B cell (primary cell): ENCODE measurements around the gene RAD51B. TPM values are rescaled to one million over a fixed set of nuclear protein-coding genes. Genes with fewer than 3 reads are reported as not detected.

Experiments
- ATAC-seq: fragments of 200-7000 bp; cut with Tn5 transposase; one replicate; pipeline ENCODE4 v1.10.0; 2021; ENCODE audit warnings: low read depth, mild to moderate bottlenecking, moderate number of reproducible peaks, moderate library complexity
- CTCF ChIA-PET: fragments of 350-600 bp; sonication (Branson Sonifier 250); formaldehyde crosslinking; loops from one replicate; lab custom pipeline; 2021; ENCODE audit warnings: antibody characterized with exemption, inconsistent platforms; lab: Charles Lee
- POLR2A ChIA-PET: fragments of 350-600 bp; sonication (Branson Sonifier 250); formaldehyde crosslinking; loops from one replicate; lab custom pipeline; 2021; ENCODE audit warnings: antibody characterized with exemption; lab: Charles Lee
- DNase-seq: peaks from one replicate; pipeline ENCODE4 v3.0.0; 2013
- H2AFZ ChIP-seq: 2 replicates; pipeline ENCODE4 v1.6.1; 2012; ENCODE audit warnings: mild to moderate bottlenecking, low read depth, low read length; ENCODE audit not compliant: insufficient read depth, poor library complexity, severe bottlenecking
- H3K27ac ChIP-seq, 2 donors: 1 replicate in 1 of 2; 2 replicates in 1 of 2; pipeline ENCODE4 v1.5.1; 2012 to 2013; ENCODE audit warnings: low read length in 2 of 2, mild to moderate bottlenecking in 2 of 2, moderate library complexity in 1 of 2
- H3K27me3 ChIP-seq, 4 experiments: fragments of 200-600 bp in 1 of 4; sonication (generic) in 1 of 4; replicated peaks in 1 of 4; 1 replicate in 2 of 4; 2 replicates in 2 of 4; pipeline versions ENCODE4 v1.6.1 to v1.7.0; 2013 to 2016; ENCODE audit warnings: low read length in 3 of 4, mild to moderate bottlenecking in 2 of 4, mixed read lengths in 1 of 4, moderate library complexity in 1 of 4; ENCODE audit not compliant: insufficient read depth in 4 of 4, control insufficient read depth in 3 of 4; ENCODE audit errors: control extremely low read depth in 1 of 4
- H3K36me3 ChIP-seq, 2 experiments: replicated peaks in 1 of 2; 1 replicate in 1 of 2; 2 replicates in 1 of 2; pipeline versions ENCODE4 v1.6.1 to v1.7.1; 2013; ENCODE audit warnings: low read length in 1 of 2; ENCODE audit not compliant: insufficient read depth in 2 of 2, control insufficient read depth in 1 of 2; ENCODE audit errors: control extremely low read depth in 1 of 2, extremely low read depth in 1 of 2
- H3K4me1 ChIP-seq, 2 donors: fragments of 200-600 bp in 1 of 2; sonication (generic) in 1 of 2; 1 replicate in 1 of 2; 2 replicates in 1 of 2; pipeline versions ENCODE4 v1.5.1 to v1.6.1; 2013 to 2017; ENCODE audit warnings: low read length in 2 of 2; ENCODE audit not compliant: control insufficient read depth in 2 of 2, insufficient read depth in 2 of 2
- H3K4me2 ChIP-seq: replicated peaks from 2 replicates; pipeline ENCODE3; 2012; ENCODE audit warnings: mild to moderate bottlenecking, low read depth, low read length; ENCODE audit not compliant: poor library complexity, severe bottlenecking
- H3K4me3 ChIP-seq, 5 experiments: fragments of 200-600 bp in 1 of 5; sonication (generic) in 1 of 5; 1 replicate in 3 of 5; 2 replicates in 2 of 5; pipeline versions ENCODE4 v1.5.1 to v1.7.0; 2011 to 2016; ENCODE audit warnings: low read length in 4 of 5, mild to moderate bottlenecking in 4 of 5, low read depth in 2 of 5, control low read depth in 1 of 5, moderate library complexity in 1 of 5; ENCODE audit not compliant: insufficient read depth in 1 of 5; ENCODE audit errors: control extremely low read depth in 1 of 5, extremely low read depth in 1 of 5
- H3K79me2 ChIP-seq: fragments of 200-600 bp; sonication (generic); one replicate; pipeline ENCODE4 v1.6.0; 2016; ENCODE audit warnings: low read length; ENCODE audit not compliant: control insufficient read depth, insufficient read depth
- H3K9ac ChIP-seq: fragments of 200-600 bp; sonication (generic); 2 replicates; pipeline ENCODE4 v1.6.1; 2017; ENCODE audit warnings: mild to moderate bottlenecking, low read length, moderate library complexity
- H3K9me3 ChIP-seq, 3 donors: one replicate each; pipeline versions ENCODE4 v1.6.1 to v1.7.1; 2013; ENCODE audit warnings: low read length in 2 of 3; ENCODE audit not compliant: control insufficient read depth in 2 of 3, insufficient read depth in 1 of 3; ENCODE audit errors: control extremely low read depth in 1 of 3
- H4K20me1 ChIP-seq: 2 replicates; pipeline ENCODE4 v1.6.0; 2012; ENCODE audit warnings: mild to moderate bottlenecking, low read length; ENCODE audit not compliant: insufficient read depth, control insufficient read depth, poor library complexity, severe bottlenecking
- H3K27ac Mint-ChIP-seq: one replicate; pipeline ENCODE4 v1.8.0; 2021; ENCODE audit warnings: mixed read lengths
- H3K27me3 Mint-ChIP-seq: one replicate; pipeline ENCODE4 v1.8.0; 2021; ENCODE audit warnings: mixed read lengths
- H3K4me1 Mint-ChIP-seq: one replicate; pipeline ENCODE4 v1.8.0; 2021; ENCODE audit warnings: mixed read lengths
- H3K4me3 Mint-ChIP-seq: one replicate; pipeline ENCODE4 v1.8.0; 2021; ENCODE audit warnings: mixed read lengths
- H3K9me3 Mint-ChIP-seq: one replicate; pipeline ENCODE4 v1.8.0; 2022; ENCODE audit warnings: mixed read lengths; ENCODE audit not compliant: insufficient read depth
- EZH2 ChIP-seq: IDR thresholded peaks from 2 replicates; pipeline ENCODE4 v1.6.1; 2012; ENCODE audit warnings: borderline replicate concordance, low read depth, mild to moderate bottlenecking, moderate library complexity, low read length; ENCODE audit not compliant: insufficient read depth, poor library complexity, severe bottlenecking
- WGBS: methylation state at CpG from one replicate; pipeline ENCODE4 v1.1.5; 2013; ENCODE audit warnings: missing lambda C conversion rate; ENCODE audit not compliant: insufficient coverage; 5-methylcytosine and 5-hydroxymethylcytosine counted together
- intact Hi-C: fragments of 100-400 bp; cut with micrococcal nuclease; formaldehyde crosslinking; loops from one replicate; pipeline ENCODE4 v1.10.0; 2022
- polyA plus RNA-seq: library from polyadenylated mRNA; depleted of rRNA; stranded (reverse); fragments of >200 nt; gene quantifications from 2 replicates; pipeline ENCODE4 v1.2.3, GENCODE V29; 2012
- total RNA-seq, 2 donors: library from RNA; stranded (reverse); fragments of 120-200 nt in 1 of 2; gene quantifications; 1 replicate in 1 of 2; 2 replicates in 1 of 2; pipeline versions ENCODE4 v1.2.3 to v1.2.4, GENCODE V29; 2013 to 2022
- TF ChIP-seq, protein P1 (sequence below): fragments of 200-600 bp; IDR thresholded peaks from one replicate; pipeline ENCODE4 v1.8.0; 2022; ENCODE audit warnings: antibody characterized with exemption, mild to moderate bottlenecking

RAD51B gene
- total and polyA plus RNA-seq, 2 donors (not counting 1 experiment from before 2014, with no cell fraction given): 6.5 to 60.6 TPM

DNA sequence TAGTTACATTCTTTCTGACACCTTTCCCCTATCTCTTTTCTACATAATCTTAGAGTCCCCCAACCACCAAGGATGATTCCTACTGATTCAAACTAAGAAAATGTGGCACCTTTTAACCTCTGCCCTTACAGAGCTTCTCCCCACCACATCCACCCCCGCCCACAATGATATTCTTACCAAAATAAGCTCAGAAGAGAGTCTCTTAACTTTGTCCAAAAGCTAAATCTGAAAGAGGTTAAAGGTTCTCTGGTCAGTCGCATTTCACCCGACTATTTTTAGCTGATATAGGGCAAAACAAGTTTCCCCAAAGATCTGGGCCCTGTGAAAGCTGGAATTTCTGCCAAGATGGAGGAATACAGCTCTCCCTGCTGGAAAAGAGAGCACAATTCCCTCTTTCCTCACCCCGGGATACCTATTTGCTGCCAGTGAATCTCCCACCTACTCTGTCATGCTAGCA lies 844.7 kb downstream of the RAD51B start:
- DNase-seq (no peak), ATAC-seq (no peak)
- CTCF ChIA-PET: interaction anchor here (0.6 to 1.5 kb wide), 2 partner anchors 152 to 255 kb away, joined by 4 to 6 read pairs; no protein-coding TSS in a partner anchor
- POLR2A ChIA-PET: interaction anchor here (0.6 to 1.8 kb wide), 5 partner anchors 14 to 129 kb away, joined by 3 to 5 read pairs (median 4); partner anchors contain the start of gene ZFP36L1
- H3K9me3 Mint-ChIP-seq: no peaks in the 10 kb centered on the region
- no peaks in the 10 kb centered on the region for H3K27me3 Mint-ChIP-seq
- intact Hi-C loops: loop anchor here (2.0 kb wide), 1 partner anchor 19 kb away; no protein-coding TSS in a partner anchor
- no peak overlapping the region for H3K27ac ChIP-seq
- peak overlapping the region; percentile 40 for H3K4me3 Mint-ChIP-seq
- no peaks in the 10 kb centered on the region for H4K20me1 ChIP-seq
- H3K27ac Mint-ChIP-seq: peak overlapping the region; percentile 69
- 73% methylated on average over 3 of the region's 4 CpGs for WGBS
- H2AFZ ChIP-seq: peak overlapping the region; percentile 72
- H3K36me3 ChIP-seq: peaks cover 0 to 1% of the 10 kb centered on the region in 2 experiments
- no peaks in the 10 kb centered on the region for H3K9me3 ChIP-seq
- no peaks in the 10 kb centered on the region for H3K27me3 ChIP-seq
- peaks cover 10 to 15% of the 10 kb centered on the region in 2 donors for H3K4me1 ChIP-seq
- peak overlapping the region; percentile 53 for H3K9ac ChIP-seq
- peaks cover 4% of the 10 kb centered on the region for H3K79me2 ChIP-seq
- TF ChIP-seq EZH2: no peak
- TF ChIP-seq, protein P1, sequence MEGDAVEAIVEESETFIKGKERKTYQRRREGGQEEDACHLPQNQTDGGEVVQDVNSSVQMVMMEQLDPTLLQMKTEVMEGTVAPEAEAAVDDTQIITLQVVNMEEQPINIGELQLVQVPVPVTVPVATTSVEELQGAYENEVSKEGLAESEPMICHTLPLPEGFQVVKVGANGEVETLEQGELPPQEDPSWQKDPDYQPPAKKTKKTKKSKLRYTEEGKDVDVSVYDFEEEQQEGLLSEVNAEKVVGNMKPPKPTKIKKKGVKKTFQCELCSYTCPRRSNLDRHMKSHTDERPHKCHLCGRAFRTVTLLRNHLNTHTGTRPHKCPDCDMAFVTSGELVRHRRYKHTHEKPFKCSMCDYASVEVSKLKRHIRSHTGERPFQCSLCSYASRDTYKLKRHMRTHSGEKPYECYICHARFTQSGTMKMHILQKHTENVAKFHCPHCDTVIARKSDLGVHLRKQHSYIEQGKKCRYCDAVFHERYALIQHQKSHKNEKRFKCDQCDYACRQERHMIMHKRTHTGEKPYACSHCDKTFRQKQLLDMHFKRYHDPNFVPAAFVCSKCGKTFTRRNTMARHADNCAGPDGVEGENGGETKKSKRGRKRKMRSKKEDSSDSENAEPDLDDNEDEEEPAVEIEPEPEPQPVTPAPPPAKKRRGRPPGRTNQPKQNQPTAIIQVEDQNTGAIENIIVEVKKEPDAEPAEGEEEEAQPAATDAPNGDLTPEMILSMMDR: no peak
- peaks cover 56% of the 10 kb centered on the region for H3K4me1 Mint-ChIP-seq
- no peak overlapping the region for H3K4me3 ChIP-seq
- no peak overlapping the region for H3K4me2 ChIP-seq

DNA sequence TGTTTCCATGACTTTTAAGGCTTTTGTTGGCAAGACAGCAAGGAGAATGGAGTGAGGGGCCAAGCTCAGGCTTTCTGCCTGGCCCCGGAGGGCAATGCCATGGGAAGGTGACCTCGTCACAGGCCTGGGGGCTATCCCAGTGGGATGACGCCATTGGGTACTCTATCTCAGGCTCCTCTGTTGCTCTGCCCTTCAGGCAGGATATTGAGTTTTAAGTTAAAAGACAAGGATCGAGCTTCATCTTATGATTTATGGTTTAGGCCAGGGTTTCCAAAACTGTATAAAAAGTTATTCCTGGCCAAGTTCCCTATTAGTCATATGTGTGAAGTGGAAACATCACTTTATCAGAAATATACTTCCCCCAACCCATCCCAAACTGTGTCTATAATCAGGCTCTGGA lies 845.6 kb downstream of the RAD51B start:
- Histone ChIP-seq H3K79me2 (peaks cover 13% of the 10 kb centered on the region), H3K27me3 (no peaks in the 10 kb centered on the region), H3K4me3 (no peak overlapping the region), H3K27ac (no peak overlapping the region), H3K4me1 (peaks cover 15 to 21% of the 10 kb centered on the region in 2 donors), H3K36me3 (peaks cover 0 to 1% of the 10 kb centered on the region in 2 experiments), H3K9ac (no peak overlapping the region), H3K9me3 (no peaks in the 10 kb centered on the region), H4K20me1 (no peaks in the 10 kb centered on the region), H2AFZ (no peak overlapping the region), H3K4me2 (no peak overlapping the region)
- ChIA-PET POLR2A (interaction anchor here (1.0 kb wide), 1 partner anchor 8 kb away, joined by 3 read pairs; no protein-coding TSS in a partner anchor), CTCF (interaction anchor here (0.5 to 1.5 kb wide), 3 partner anchors 21 to 151 kb away, joined by 3 to 6 read pairs (median 3); no protein-coding TSS in a partner anchor)
- Mint-ChIP-seq H3K9me3 (no peaks in the 10 kb centered on the region), H3K4me1 (peaks cover 64% of the 10 kb centered on the region), H3K27me3 (no peaks in the 10 kb centered on the region), H3K4me3 (no peak overlapping the region), H3K27ac (no peak overlapping the region)
- WGBS: 76% methylated on average over 3 of the region's 4 CpGs
- no peak for TF ChIP-seq EZH2
- TF ChIP-seq, protein P1: no peak
- ATAC-seq (no peak), DNase-seq (no peak)
- intact Hi-C loops: loop anchor here (2.0 kb wide), 1 partner anchor 18 kb away; no protein-coding TSS in a partner anchor
